ENCODE measurements around the gene BSND. TPM values are rescaled to one million over a fixed set of nuclear protein-coding genes. Genes with fewer than 3 reads are reported as not detected.
A peak's percentile ranks its signal among the peaks of the same experiment; 100 is the strongest.
"Not testable (repeated sequence)": the region's sequence is repeated elsewhere in the genome, so short reads cannot be mapped to it uniquely, and the experiment has no call there.

Gene BSND
- total RNA-seq, 1 experiment from 2014 or later: 0.42 TPM

GRCh38 chr1:55021942-55022546 lies 23.3 kb downstream of the BSND start (continued):
- TF ChIP-seq HMGA2 (CRISPR knock-in tag; IDR thresholded peaks at IDR 0.05): no peak
- TF ChIP-seq, protein P1, sequence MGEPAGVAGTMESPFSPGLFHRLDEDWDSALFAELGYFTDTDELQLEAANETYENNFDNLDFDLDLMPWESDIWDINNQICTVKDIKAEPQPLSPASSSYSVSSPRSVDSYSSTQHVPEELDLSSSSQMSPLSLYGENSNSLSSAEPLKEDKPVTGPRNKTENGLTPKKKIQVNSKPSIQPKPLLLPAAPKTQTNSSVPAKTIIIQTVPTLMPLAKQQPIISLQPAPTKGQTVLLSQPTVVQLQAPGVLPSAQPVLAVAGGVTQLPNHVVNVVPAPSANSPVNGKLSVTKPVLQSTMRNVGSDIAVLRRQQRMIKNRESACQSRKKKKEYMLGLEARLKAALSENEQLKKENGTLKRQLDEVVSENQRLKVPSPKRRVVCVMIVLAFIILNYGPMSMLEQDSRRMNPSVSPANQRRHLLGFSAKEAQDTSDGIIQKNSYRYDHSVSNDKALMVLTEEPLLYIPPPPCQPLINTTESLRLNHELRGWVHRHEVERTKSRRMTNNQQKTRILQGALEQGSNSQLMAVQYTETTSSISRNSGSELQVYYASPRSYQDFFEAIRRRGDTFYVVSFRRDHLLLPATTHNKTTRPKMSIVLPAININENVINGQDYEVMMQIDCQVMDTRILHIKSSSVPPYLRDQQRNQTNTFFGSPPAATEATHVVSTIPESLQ (CRISPR knock-in tag; IDR thresholded peaks at IDR 0.05): no peak
- TF ChIP-seq MYBL2 (CRISPR knock-in tag; IDR thresholded peaks at IDR 0.05): no peak
- TF ChIP-seq, protein P2, sequence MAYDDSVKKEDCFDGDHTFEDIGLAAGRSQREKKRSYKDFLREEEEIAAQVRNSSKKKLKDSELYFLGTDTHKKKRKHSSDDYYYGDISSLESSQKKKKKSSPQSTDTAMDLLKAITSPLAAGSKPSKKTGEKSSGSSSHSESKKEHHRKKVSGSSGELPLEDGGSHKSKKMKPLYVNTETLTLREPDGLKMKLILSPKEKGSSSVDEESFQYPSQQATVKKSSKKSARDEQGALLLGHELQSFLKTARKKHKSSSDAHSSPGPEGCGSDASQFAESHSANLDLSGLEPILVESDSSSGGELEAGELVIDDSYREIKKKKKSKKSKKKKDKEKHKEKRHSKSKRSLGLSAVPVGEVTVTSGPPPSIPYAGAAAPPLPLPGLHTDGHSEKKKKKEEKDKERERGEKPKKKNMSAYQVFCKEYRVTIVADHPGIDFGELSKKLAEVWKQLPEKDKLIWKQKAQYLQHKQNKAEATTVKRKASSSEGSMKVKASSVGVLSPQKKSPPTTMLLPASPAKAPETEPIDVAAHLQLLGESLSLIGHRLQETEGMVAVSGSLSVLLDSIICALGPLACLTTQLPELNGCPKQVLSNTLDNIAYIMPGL (CRISPR knock-in tag; IDR thresholded peaks at IDR 0.05): peak; percentile 72
- peak; percentile 83 for TF ChIP-seq ZNF121 (CRISPR knock-in tag; IDR thresholded peaks at IDR 0.05)
- no peak for TF ChIP-seq AR (CRISPR knock-in tag; IDR thresholded peaks at IDR 0.05)
- 0 out of 2 replicates have a peak, but pooled peaks have one; percentile 30 for TF ChIP-seq GTF2I (CRISPR knock-in tag; conservative IDR thresholded peaks at IDR 0.05)

- peak; percentile 31; the same call in 1 of the 2 replicates for TF ChIP-seq PRDM15 (CRISPR knock-in tag; IDR thresholded peaks at IDR 0.05)
- Mint-ChIP-seq H3K9me3 (peaks cover 23% of the 10 kb centered on the region), H3K36me3 (peaks cover 22% of the 10 kb centered on the region), H3K4me1 (peaks cover 58% of the 10 kb centered on the region)
- H3K27me3 Mint-ChIP-seq (ENCODE audit: low read depth); H3K4me3 Mint-ChIP-seq; ATAC-seq; POLR2A ChIA-PET; H3K27ac Mint-ChIP-seq; DNase-seq (ENCODE audit: low spot score); CTCF ChIA-PET: not testable (repeated sequence)
These were observed 25.4 kb downstream of the BSND start for GRCh38 chr1:55024163-55024562.

DNA sequence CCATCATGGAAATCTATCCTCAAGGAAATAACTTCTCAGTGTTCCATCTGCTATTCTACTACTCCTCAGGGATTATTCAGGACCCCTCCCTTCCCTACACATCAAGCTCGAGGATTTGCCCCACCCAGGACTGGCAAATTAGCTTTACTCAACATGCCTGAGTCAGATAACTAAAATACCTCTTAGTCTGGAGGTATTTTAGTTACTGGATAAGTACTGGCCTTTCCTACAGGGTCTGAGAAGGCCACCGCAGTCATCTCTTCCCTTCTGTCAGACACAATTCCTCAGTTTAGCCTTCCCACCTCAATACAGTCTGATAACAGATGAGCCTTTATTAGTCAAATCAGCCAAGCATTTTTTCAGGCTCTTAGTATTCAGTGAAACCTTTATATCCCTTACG lies 27.9 kb downstream of the BSND start:
- H3K27ac Mint-ChIP-seq; ATAC-seq; H3K4me3 Mint-ChIP-seq; CTCF ChIA-PET; DNase-seq (ENCODE audit: low spot score); POLR2A ChIA-PET: not testable (repeated sequence)
- Mint-ChIP-seq H3K27me3 (ENCODE audit: low read depth) (peaks cover 13% of the 10 kb centered on the region), H3K4me1 (peaks cover 57% of the 10 kb centered on the region), H3K9me3 (peaks cover 36% of the 10 kb centered on the region), H3K36me3 (peaks cover 29% of the 10 kb centered on the region)

DNA sequence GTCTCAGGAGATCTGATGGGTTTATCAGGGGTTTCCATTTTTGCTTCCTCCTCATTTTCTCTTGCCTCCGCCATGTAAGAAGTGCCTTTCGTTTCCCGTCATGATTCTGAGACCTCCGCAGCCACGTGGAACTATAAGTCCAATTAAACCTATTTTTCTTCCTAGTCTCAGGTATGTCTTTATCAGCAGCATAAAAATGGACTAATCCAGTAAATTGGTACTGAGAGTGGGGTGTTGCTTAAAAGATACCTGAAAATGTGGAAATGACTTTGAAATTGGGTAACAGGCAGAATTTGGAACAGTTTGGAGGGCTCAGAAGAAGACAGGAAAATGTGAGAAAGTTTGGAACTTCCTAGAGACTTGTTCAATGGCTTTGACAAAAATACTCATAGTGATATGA lies 32.4 kb downstream of the BSND start:
- Mint-ChIP-seq H3K9me3 (peaks cover 13% of the 10 kb centered on the region), H3K4me1 (peaks cover 37% of the 10 kb centered on the region)
- H3K27ac Mint-ChIP-seq; DNase-seq (ENCODE audit: low spot score); H3K27me3 Mint-ChIP-seq (ENCODE audit: low read depth); POLR2A ChIA-PET; ATAC-seq; H3K4me3 Mint-ChIP-seq; H3K36me3 Mint-ChIP-seq: not testable (repeated sequence)
- CTCF ChIA-PET: interaction anchor here (5.7 kb wide), 1 partner anchor 9 kb away, joined by 56 read pairs; no protein-coding TSS in a partner anchor
